A549 (cell line): Measurements from ENCODE around the gene KRT8. TPM values are rescaled to one million over a fixed set of nuclear protein-coding genes. Genes with fewer than 3 reads are reported as not detected.
A peak's percentile ranks its signal among the peaks of the same experiment; 100 is the strongest.

ENCODE experiments used
- ATAC-seq, 2 experiments: fragments of 200-7000 bp in 1 of 2; fragments of >200 bp in 1 of 2; cut with Nextera tagmentation in 1 of 2; cut with Tn5 transposase in 1 of 2; 3 replicates each; pipeline versions ENCODE4 v1.8.0 to v1.9.1; 2018 to 2020; ENCODE audit warnings: mild to moderate bottlenecking in 1 of 2, moderate library complexity in 1 of 2
- CTCF ChIA-PET: fragments of 300-600 bp; sonication (Branson Sonifier 250); formaldehyde crosslinking; extraction: SDS; loops from one replicate; lab custom pipeline; 2021; ENCODE audit warnings: antibody characterized with exemption, inconsistent platforms; lab: Yijun Ruan, JAX
- POLR2A ChIA-PET: fragments of 350-600 bp; formaldehyde crosslinking; extraction: SDS; loops from one replicate; lab custom pipeline; 2021; ENCODE audit warnings: antibody characterized with exemption, inconsistent platforms; lab: Yijun Ruan, JAX
- DNase-seq, 2 experiments: peaks; one replicate each; pipeline versions ENCODE4 v3.0.0 to v3.0.0-alpha.2; 2011 to 2016; ENCODE audit warnings: low read depth in 1 of 2, low spot score in 1 of 2
- FAIRE-seq: peaks from 2 replicates; lab custom pipeline; 2011; peaks lifted over from hg19 to GRCh38; lab: Jason Lieb, UNC
- H3K27ac ChIP-seq, 2 experiments: fragments of >200 bp; sonication (Bioruptor Twin); formaldehyde crosslinking; 3 replicates each; pipeline ENCODE4 v1.5.1; 2016 to 2017
- H3K4me1 ChIP-seq: fragments of >200 bp; sonication (Bioruptor Twin); formaldehyde crosslinking; 3 replicates; pipeline ENCODE4 v1.6.1; 2016
- H3K4me2 ChIP-seq: fragments of >200 bp; sonication (Bioruptor Twin); formaldehyde crosslinking; 3 replicates; pipeline ENCODE4 v1.6.1; 2016
- H3K4me3 ChIP-seq: fragments of >200 bp; sonication (Bioruptor Twin); formaldehyde crosslinking; 3 replicates; pipeline ENCODE4 v1.5.1; 2016
- H3K9me3 ChIP-seq: fragments of >200 bp; sonication (Bioruptor Twin); formaldehyde crosslinking; 3 replicates; pipeline ENCODE4 v1.6.1; 2016
- BHLHE40 ChIP-seq: IDR thresholded peaks from 2 replicates; pipeline ENCODE4 v1.6.1; 2012; ENCODE audit warnings: low read depth, low read length, inconsistent platforms
- CBX2 ChIP-seq: fragments of 200-600 bp; sonication (generic); IDR thresholded peaks from 2 replicates; pipeline ENCODE4 v1.6.1; 2016; ENCODE audit warnings: low read depth, mild to moderate bottlenecking, borderline replicate concordance
- CBX8 ChIP-seq: fragments of 200-600 bp; sonication (generic); IDR thresholded peaks from 2 replicates; pipeline ENCODE4 v1.6.1; 2016
- CEBPB ChIP-seq, 2 experiments: fragments of >200 bp in 1 of 2; sonication (Bioruptor Twin) in 1 of 2; formaldehyde crosslinking in 1 of 2; IDR thresholded peaks; 2 replicates each; pipeline ENCODE4 v1.6.1; 2012 to 2016
- CHD4 ChIP-seq: fragments of 200-600 bp; sonication (generic); IDR thresholded peaks from 2 replicates; pipeline ENCODE4 v1.6.1; 2016; ENCODE audit warnings: antibody characterized with exemption, mild to moderate bottlenecking, borderline replicate concordance
- E2F6 ChIP-seq: IDR thresholded peaks from 2 replicates; pipeline ENCODE4 v1.6.1; 2012; ENCODE audit warnings: low read depth, borderline replicate concordance
- ELK1 ChIP-seq: fragments of 150-350 bp; IDR thresholded peaks from 2 replicates; pipeline ENCODE4 v1.6.1; 2014; ENCODE audit warnings: low read depth, mild to moderate bottlenecking, low read length
- FOSL2 ChIP-seq, 2 experiments: fragments of 450-650 bp in 1 of 2; fragments of >200 bp in 1 of 2; sonication (Bioruptor Twin) in 1 of 2; formaldehyde crosslinking; IDR thresholded peaks; 2 replicates each; pipeline versions ENCODE4 v1.5.0 to v1.6.1; 2016 to 2020; ENCODE audit warnings: mild to moderate bottlenecking in 1 of 2, moderate library complexity in 1 of 2
- FOXS1 ChIP-seq: fragments of 250-450 bp; sonication (Bioruptor Pico); IDR thresholded peaks from 2 replicates; pipeline ENCODE4 v1.5.0; 2020; ENCODE audit warnings: mild to moderate bottlenecking, moderate library complexity
- HDAC2 ChIP-seq: fragments of 200-600 bp; sonication (generic); IDR thresholded peaks from 2 replicates; pipeline ENCODE4 v1.6.1; 2016
- HMGXB4 ChIP-seq: fragments of 250-450 bp; sonication (Bioruptor Pico); IDR thresholded peaks from 2 replicates; pipeline ENCODE4 v1.5.0; 2021; ENCODE audit warnings: mild to moderate bottlenecking, moderate library complexity, borderline replicate concordance
- HOXB13 ChIP-seq: fragments of 250-450 bp; sonication (Bioruptor Pico); IDR thresholded peaks from 2 replicates; pipeline ENCODE4 v1.5.0; 2020; ENCODE audit warnings: low read depth, mild to moderate bottlenecking, moderate library complexity
- HOXB5 ChIP-seq: fragments of 250-450 bp; sonication (Bioruptor Pico); IDR thresholded peaks from 2 replicates; pipeline ENCODE4 v1.5.0; 2020; ENCODE audit warnings: mild to moderate bottlenecking, moderate library complexity
- JUNB ChIP-seq: fragments of >200 bp; sonication (Bioruptor Twin); formaldehyde crosslinking; IDR thresholded peaks from 2 replicates; pipeline ENCODE4 v1.6.1; 2016
- KDM5A ChIP-seq: fragments of 200-600 bp; sonication (generic); IDR thresholded peaks from 2 replicates; pipeline ENCODE4 v1.6.1; 2016; ENCODE audit warnings: antibody characterized with exemption, mild to moderate bottlenecking
- MAFK ChIP-seq: fragments of 450-650 bp; IDR thresholded peaks from 2 replicates; pipeline ENCODE4 v1.6.1; 2014; ENCODE audit not compliant: partially characterized antibody
- MYC ChIP-seq: IDR thresholded peaks from 2 replicates; pipeline ENCODE4 v1.6.1; 2012; ENCODE audit warnings: mild to moderate bottlenecking, inconsistent platforms, low read length, improper control_type of control experiment, borderline replicate concordance
- NFE2L2 ChIP-seq: fragments of 150-350 bp; conservative IDR thresholded peaks from 2 replicates; pipeline ENCODE4 v1.6.1; 2014; ENCODE audit warnings: low read length
- NR3C1 ChIP-seq: fragments of >200 bp; sonication (Bioruptor Twin); formaldehyde crosslinking; IDR thresholded peaks from 3 replicates; pipeline ENCODE4 v1.6.1; 2017
- PBX3 ChIP-seq: IDR thresholded peaks from 2 replicates; pipeline ENCODE4 v1.6.1; 2012
- POLR2A ChIP-seq: IDR thresholded peaks from 2 replicates; pipeline ENCODE4 v1.6.1; 2012; ENCODE audit warnings: mild to moderate bottlenecking, low read length
- POLR2AphosphoS2 ChIP-seq: conservative IDR thresholded peaks from 2 replicates; pipeline ENCODE4 v1.6.1; 2012; ENCODE audit warnings: low read length, improper control_type of control experiment, inconsistent platforms
- RARB ChIP-seq: fragments of 250-450 bp; sonication (Bioruptor Pico); IDR thresholded peaks from 2 replicates; pipeline ENCODE4 v1.8.0; 2021; ENCODE audit warnings: mild to moderate bottlenecking, moderate library complexity
- RCOR1 ChIP-seq: fragments of 150-350 bp; IDR thresholded peaks from 2 replicates; pipeline ENCODE4 v1.6.1; 2014; ENCODE audit warnings: antibody characterized with exemption, low read length, low read depth
- SMC3 ChIP-seq: fragments of >200 bp; sonication (Bioruptor Twin); formaldehyde crosslinking; IDR thresholded peaks from 3 replicates; pipeline ENCODE4 v1.6.1; 2018; ENCODE audit warnings: inconsistent platforms
- SREBF2 ChIP-seq: fragments of 450-650 bp; IDR thresholded peaks from 2 replicates; pipeline ENCODE4 v1.6.1; 2014; ENCODE audit warnings: mild to moderate bottlenecking, moderate library complexity
- USF2 ChIP-seq: fragments of 450-650 bp; IDR thresholded peaks from 2 replicates; pipeline ENCODE4 v1.6.1; 2014; ENCODE audit warnings: antibody characterized with exemption
- ZNF302 ChIP-seq: fragments of 250-450 bp; sonication (Bioruptor Pico); IDR thresholded peaks from 2 replicates; pipeline ENCODE4 v1.9.0; 2021; ENCODE audit warnings: inconsistent platforms, mild to moderate bottlenecking, moderate library complexity
- ZSCAN20 ChIP-seq: fragments of 250-450 bp; sonication (Bioruptor Pico); IDR thresholded peaks from 2 replicates; pipeline ENCODE4 v1.8.0; 2022; ENCODE audit warnings: mild to moderate bottlenecking, moderate library complexity
- WGBS: methylation state at CpG from one replicate; pipeline ENCODE4 v1.1.6; 2017; ENCODE audit errors: missing lambda C conversion rate; 5-methylcytosine and 5-hydroxymethylcytosine counted together
- polyA plus RNA-seq, 4 experiments: library from polyadenylated mRNA; depleted of rRNA in 3 of 4; stranded (reverse); fragments of >200 nt; fragmentation: RNase III in 1 of 4; extraction: RNeasy Plus Mini Kit Qiagen cat#74134 plus additional on column Dnase treatment in 1 of 4; gene quantifications; 2 replicates in 3 of 4; 3 replicates in 1 of 4; pipeline ENCODE4 v1.2.3, GENCODE V29; 2011 to 2017
- TF ChIP-seq, protein P1 (sequence below): fragments of 200-600 bp; sonication (generic); IDR thresholded peaks from 2 replicates; pipeline ENCODE4 v1.6.1; 2016; ENCODE audit warnings: antibody characterized with exemption, mild to moderate bottlenecking, moderate library complexity

Gene KRT8
- polyA plus RNA-seq, 2 of the 4 experiments (the other 2 are of a cell fraction) = 2,250 to 3,633 TPM

DNA sequence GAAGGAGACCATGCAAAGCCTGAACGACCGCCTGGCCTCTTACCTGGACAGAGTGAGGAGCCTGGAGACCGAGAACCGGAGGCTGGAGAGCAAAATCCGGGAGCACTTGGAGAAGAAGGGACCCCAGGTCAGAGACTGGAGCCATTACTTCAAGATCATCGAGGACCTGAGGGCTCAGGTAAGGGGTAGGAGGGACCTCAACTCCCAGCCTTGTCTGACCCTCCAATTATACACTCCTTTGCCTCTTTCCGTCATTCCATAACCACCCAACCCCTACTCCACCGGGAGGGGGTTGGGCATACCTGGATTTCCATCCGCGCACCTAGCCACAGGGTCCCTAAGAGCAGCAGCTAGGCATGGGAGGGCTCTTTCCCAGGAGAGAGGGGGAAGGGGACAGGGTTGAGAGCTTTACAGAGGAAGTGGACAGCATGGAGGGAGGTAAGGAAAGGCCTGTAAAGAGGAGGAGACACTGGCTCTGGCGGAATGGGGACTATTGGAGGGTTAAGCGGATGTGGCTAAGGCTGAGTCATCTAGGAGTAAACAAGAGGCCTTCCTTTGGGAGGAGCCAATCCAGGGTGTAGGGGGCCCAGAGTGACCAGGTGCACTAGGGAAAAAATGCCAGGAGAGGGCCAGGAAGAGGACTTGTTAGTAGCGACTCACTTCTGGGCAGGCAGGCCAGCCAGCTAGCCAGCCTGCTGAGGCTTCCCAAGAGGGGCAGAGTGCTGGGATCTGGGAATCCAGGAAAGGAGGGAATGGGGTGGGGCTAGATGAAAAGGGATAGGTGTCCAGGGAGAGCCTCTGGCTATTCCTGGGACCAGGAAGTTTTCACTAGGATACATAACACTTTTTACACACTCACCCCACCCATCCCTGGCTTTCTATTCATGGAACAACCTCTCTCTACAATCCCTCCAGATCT lies 44.8 kb upstream of the KRT8 start:
- H3K4me1 ChIP-seq = peaks cover 66% of the 10 kb centered on the region
- POLR2A ChIA-PET = interaction anchor here (0.5 to 9.4 kb wide), 14 partner anchors 21 to 802 kb away, joined by 3 to 208 read pairs (median 5); partner anchors contain the start of gene KRT8
- peak overlapping the region; percentile 93 for H3K4me2 ChIP-seq
- H3K9me3 ChIP-seq = no peaks in the 10 kb centered on the region
- peak overlapping the region; percentile 96 to 97 for H3K27ac ChIP-seq
- FAIRE-seq (no peak), DNase-seq (peak; percentile 87 to 95), ATAC-seq (peak; percentile 75 to 82)
- peak overlapping the region; percentile 91 for H3K4me3 ChIP-seq
- CTCF ChIA-PET = interaction anchor here (0.8 to 9.8 kb wide), 13 partner anchors 8 to 70 kb away, joined by 3 to 112 read pairs (median 36); partner anchors contain the start of gene KRT8
- 2% methylated on average over 13 of the region's 13 CpGs for WGBS
- peak; percentile 75 for TF ChIP-seq JUNB
- no peak for TF ChIP-seq KDM5A
- TF ChIP-seq RCOR1 = no peak
- TF ChIP-seq SREBF2 = no peak
- TF ChIP-seq ZNF302 (CRISPR knock-in tag) = no peak
- no peak for TF ChIP-seq CBX2
- TF ChIP-seq RARB (CRISPR knock-in tag) = peak; percentile 64; the same call in 1 of the 2 replicates
- TF ChIP-seq USF2 = no peak
- TF ChIP-seq MAFK = peak; percentile 29
- 0 out of 2 replicates have a peak, but pooled peaks have one; percentile 35 for TF ChIP-seq HOXB5
- TF ChIP-seq FOSL2 (IDR thresholded peaks at IDR 0.05) = peak; percentile 71; the same call in 1 of the 2 replicates
- peak; percentile 94 for TF ChIP-seq FOSL2 (CRISPR knock-in tag; IDR thresholded peaks at IDR 0.05)
- no peak; the same call in 1 of the 2 replicates for TF ChIP-seq POLR2AphosphoS2
- peak; percentile 49 for TF ChIP-seq POLR2A
- TF ChIP-seq HDAC2 = no peak
- TF ChIP-seq CBX8 = no peak
- peak; percentile 47; the same call in 1 of the 2 replicates for TF ChIP-seq HMGXB4 (CRISPR knock-in tag)
- no peak for TF ChIP-seq NR3C1
- TF ChIP-seq ELK1 = no peak
- no peak for TF ChIP-seq E2F6
- TF ChIP-seq CHD4 = no peak
- no peak for TF ChIP-seq NFE2L2
- no peak; the same call in 1 of the 2 replicates for TF ChIP-seq PBX3
- peak; percentile 42; the same call in 2 of the 3 replicates for TF ChIP-seq SMC3
- 0 out of 2 replicates have a peak, but pooled peaks have one; percentile 32 for TF ChIP-seq MYC
- no peak for TF ChIP-seq ZSCAN20 (CRISPR knock-in tag)
- TF ChIP-seq, protein P1, sequence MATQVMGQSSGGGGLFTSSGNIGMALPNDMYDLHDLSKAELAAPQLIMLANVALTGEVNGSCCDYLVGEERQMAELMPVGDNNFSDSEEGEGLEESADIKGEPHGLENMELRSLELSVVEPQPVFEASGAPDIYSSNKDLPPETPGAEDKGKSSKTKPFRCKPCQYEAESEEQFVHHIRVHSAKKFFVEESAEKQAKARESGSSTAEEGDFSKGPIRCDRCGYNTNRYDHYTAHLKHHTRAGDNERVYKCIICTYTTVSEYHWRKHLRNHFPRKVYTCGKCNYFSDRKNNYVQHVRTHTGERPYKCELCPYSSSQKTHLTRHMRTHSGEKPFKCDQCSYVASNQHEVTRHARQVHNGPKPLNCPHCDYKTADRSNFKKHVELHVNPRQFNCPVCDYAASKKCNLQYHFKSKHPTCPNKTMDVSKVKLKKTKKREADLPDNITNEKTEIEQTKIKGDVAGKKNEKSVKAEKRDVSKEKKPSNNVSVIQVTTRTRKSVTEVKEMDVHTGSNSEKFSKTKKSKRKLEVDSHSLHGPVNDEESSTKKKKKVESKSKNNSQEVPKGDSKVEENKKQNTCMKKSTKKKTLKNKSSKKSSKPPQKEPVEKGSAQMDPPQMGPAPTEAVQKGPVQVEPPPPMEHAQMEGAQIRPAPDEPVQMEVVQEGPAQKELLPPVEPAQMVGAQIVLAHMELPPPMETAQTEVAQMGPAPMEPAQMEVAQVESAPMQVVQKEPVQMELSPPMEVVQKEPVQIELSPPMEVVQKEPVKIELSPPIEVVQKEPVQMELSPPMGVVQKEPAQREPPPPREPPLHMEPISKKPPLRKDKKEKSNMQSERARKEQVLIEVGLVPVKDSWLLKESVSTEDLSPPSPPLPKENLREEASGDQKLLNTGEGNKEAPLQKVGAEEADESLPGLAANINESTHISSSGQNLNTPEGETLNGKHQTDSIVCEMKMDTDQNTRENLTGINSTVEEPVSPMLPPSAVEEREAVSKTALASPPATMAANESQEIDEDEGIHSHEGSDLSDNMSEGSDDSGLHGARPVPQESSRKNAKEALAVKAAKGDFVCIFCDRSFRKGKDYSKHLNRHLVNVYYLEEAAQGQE = no peak
- no peak for TF ChIP-seq HOXB13 (CRISPR knock-in tag)
- no peak for TF ChIP-seq CEBPB (IDR thresholded peaks at IDR 0.05)
- TF ChIP-seq FOXS1 (CRISPR knock-in tag) = peak; percentile 72; the same call in 1 of the 2 replicates
- no peak for TF ChIP-seq BHLHE40
